ENCODE results near the gene HSBP1L1. TPM values are rescaled to one million over a fixed set of nuclear protein-coding genes. Genes with fewer than 3 reads are reported as not detected.

HSBP1L1 gene
- total RNA-seq, 1 experiment from 2014 or later, result 56.8 TPM

DNA sequence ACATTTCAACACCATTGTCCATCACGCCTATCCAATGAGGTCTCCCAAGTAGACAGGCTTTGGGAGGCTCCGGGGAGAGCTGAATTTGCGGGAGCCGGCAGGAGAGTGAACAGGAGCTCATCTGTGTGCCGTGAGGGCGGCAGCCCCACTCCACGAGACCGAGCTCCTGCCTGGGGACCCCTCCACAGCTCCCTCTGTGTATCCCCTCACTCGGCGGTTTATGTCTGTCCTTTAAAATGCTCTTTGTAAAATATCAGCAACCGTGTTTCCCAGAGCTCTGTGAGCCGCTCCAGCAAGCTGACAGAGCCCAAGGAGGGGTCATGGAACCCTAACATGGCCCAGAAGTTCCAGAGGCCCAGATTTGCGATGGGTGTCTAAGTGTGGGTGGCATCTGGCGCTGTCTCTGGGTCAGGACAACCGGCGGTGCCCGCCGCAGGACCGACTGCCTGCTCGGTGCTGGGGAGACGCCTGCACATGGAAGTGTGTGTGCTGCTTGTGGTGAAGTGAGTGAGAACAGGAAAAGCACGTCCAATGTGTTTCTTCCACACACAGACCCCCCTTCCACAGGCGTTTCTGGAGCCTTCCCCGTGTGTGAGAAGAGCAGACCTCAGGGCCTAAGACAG lies 47.8 kb upstream of the HSBP1L1 start:
- DNase-seq (no peak), ATAC-seq (no peak)
- Histone ChIP-seq H3K36me3 (ENCODE audit: low read depth, low read length) (peaks cover 6% of the 10 kb centered on the region), H3K4me1 (ENCODE audit: insufficient read depth, low read length) (no peaks in the 10 kb centered on the region), H3K27me3 (ENCODE audit: low read length) (no peaks in the 10 kb centered on the region), H4K20me1 (ENCODE audit: low read length) (no peaks in the 10 kb centered on the region), H3K27ac (ENCODE audit: low read length) (no peak overlapping the region), H3K9me2 (replicated peaks; ENCODE audit: low read length) (no peaks in the 10 kb centered on the region), H3K79me2 (ENCODE audit: low read length) (no peaks in the 10 kb centered on the region), H3K9me3 (ENCODE audit: low read length) (no peaks in the 10 kb centered on the region), H3K9ac (ENCODE audit: low read length) (no peak overlapping the region), H3K4me3 (ENCODE audit: low read length) (no peak overlapping the region), H2AFZ (ENCODE audit: low read length) (no peak overlapping the region), H3K4me2 (ENCODE audit: low read length) (no peak overlapping the region), H3F3A (ENCODE audit: low read length, unreplicated experiment) (no peaks in the 10 kb centered on the region)
- POLR2A ChIA-PET (ENCODE audit: unreplicated experiment), result no interaction called here
- intact Hi-C loops (cut with micrococcal nuclease), result no loop called here
- TF ChIP-seq EZH2 (IDR thresholded peaks at IDR 0.05; ENCODE audit: low read length, unreplicated experiment) (no peak), EZH2phosphoT487 (IDR thresholded peaks at IDR 0.05; ENCODE audit: borderline replicate concordance, low read length) (no peak)
- TF ChIP-seq, protein P1, sequence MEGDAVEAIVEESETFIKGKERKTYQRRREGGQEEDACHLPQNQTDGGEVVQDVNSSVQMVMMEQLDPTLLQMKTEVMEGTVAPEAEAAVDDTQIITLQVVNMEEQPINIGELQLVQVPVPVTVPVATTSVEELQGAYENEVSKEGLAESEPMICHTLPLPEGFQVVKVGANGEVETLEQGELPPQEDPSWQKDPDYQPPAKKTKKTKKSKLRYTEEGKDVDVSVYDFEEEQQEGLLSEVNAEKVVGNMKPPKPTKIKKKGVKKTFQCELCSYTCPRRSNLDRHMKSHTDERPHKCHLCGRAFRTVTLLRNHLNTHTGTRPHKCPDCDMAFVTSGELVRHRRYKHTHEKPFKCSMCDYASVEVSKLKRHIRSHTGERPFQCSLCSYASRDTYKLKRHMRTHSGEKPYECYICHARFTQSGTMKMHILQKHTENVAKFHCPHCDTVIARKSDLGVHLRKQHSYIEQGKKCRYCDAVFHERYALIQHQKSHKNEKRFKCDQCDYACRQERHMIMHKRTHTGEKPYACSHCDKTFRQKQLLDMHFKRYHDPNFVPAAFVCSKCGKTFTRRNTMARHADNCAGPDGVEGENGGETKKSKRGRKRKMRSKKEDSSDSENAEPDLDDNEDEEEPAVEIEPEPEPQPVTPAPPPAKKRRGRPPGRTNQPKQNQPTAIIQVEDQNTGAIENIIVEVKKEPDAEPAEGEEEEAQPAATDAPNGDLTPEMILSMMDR (conservative IDR thresholded peaks at IDR 0.05; ENCODE audit: low read depth, low read length), result no peak
- BruUV-seq (replicated peaks), result no TSS peak
- CTCF ChIA-PET, result interaction anchor here (0.5 to 0.6 kb wide), 2 partner anchors 10 to 117 kb away, joined by 3 to 5 read pairs; no protein-coding TSS in a partner anchor

- H3K9ac ChIP-seq (ENCODE audit: low read length), result no peak overlapping the region
- no peak overlapping the region for H3K4me2 ChIP-seq (ENCODE audit: low read length)
- H3K9me2 ChIP-seq (replicated peaks; ENCODE audit: low read length), result no peaks in the 10 kb centered on the region
- no peaks in the 10 kb centered on the region for H3K4me1 ChIP-seq (ENCODE audit: insufficient read depth, low read length)
- DNase-seq (no peak), ATAC-seq (no peak)
- TF ChIP-seq, protein P1 (conservative IDR thresholded peaks at IDR 0.05; ENCODE audit: low read depth, low read length), result no peak
- TF ChIP-seq EZH2 (IDR thresholded peaks at IDR 0.05; ENCODE audit: low read length, unreplicated experiment) (no peak), EZH2phosphoT487 (IDR thresholded peaks at IDR 0.05; ENCODE audit: borderline replicate concordance, low read length) (no peak)
- ChIA-PET CTCF (interaction anchor here (0.6 kb wide), 1 partner anchor 9 kb away, joined by 5 read pairs; no protein-coding TSS in a partner anchor), POLR2A (ENCODE audit: unreplicated experiment) (no interaction called here)
- H3K4me3 ChIP-seq (ENCODE audit: low read length), result no peak overlapping the region
- no TSS peak for BruUV-seq (replicated peaks)
- H3K36me3 ChIP-seq (ENCODE audit: low read depth, low read length), result peaks cover 7% of the 10 kb centered on the region
- H2AFZ ChIP-seq (ENCODE audit: low read length), result no peak overlapping the region
- H3K79me2 ChIP-seq (ENCODE audit: low read length), result no peaks in the 10 kb centered on the region
- H3F3A ChIP-seq (ENCODE audit: low read length, unreplicated experiment), result no peaks in the 10 kb centered on the region
- H3K9me3 ChIP-seq (ENCODE audit: low read length), result no peaks in the 10 kb centered on the region
- intact Hi-C loops (cut with micrococcal nuclease), result no loop called here
- no peaks in the 10 kb centered on the region for H3K27me3 ChIP-seq (ENCODE audit: low read length)
- H4K20me1 ChIP-seq (ENCODE audit: low read length), result no peaks in the 10 kb centered on the region
- H3K27ac ChIP-seq (ENCODE audit: low read length), result no peak overlapping the region
Measured at GRCh38 chr18:79917169-79917852, 47.1 kb upstream of the HSBP1L1 start.

All from PC-3 (cell line).